H1 (cell line): ENCODE measurements around the gene PARM1. TPM values are rescaled to one million over a fixed set of nuclear protein-coding genes. Genes with fewer than 3 reads are reported as not detected.

Source experiments
- CTCF ChIA-PET: fragments of 300-600 bp; sonication (Branson Sonifier 250); formaldehyde crosslinking; loops from one replicate; lab custom pipeline; 2021; ENCODE audit not compliant: partially characterized antibody; lab: Charles Lee
- POLR2A ChIA-PET: fragments of 300-600 bp; sonication (Branson Sonifier 250); formaldehyde crosslinking; loops from one replicate; lab custom pipeline; 2021; ENCODE audit warnings: inconsistent platforms; ENCODE audit not compliant: partially characterized antibody; lab: Charles Lee
- DNase-seq, 2 experiments: peaks; one replicate each; pipeline versions ENCODE4 v3.0.0 to v3.0.0-alpha.2; 2010 to 2022; ENCODE audit warnings: low spot score in 2 of 2, low read depth in 1 of 2, mixed read lengths in 1 of 2
- FAIRE-seq: peaks from 2 replicates; lab custom pipeline; 2011; peaks lifted over from hg19 to GRCh38; lab: Jason Lieb, UNC
- H2AFZ ChIP-seq: 2 replicates; pipeline ENCODE4 v1.8.1; 2012; ENCODE audit warnings: low read length, inconsistent platforms
- H2AK5ac ChIP-seq: 2 replicates; pipeline ENCODE4 v1.6.1; 2013; ENCODE audit warnings: low read depth, low read length
- H2BK120ac ChIP-seq: replicated peaks from 2 replicates; pipeline ENCODE3; 2013; ENCODE audit warnings: low read depth, low read length, inconsistent platforms
- H2BK12ac ChIP-seq: 2 replicates; pipeline ENCODE4 v1.6.1; 2013; ENCODE audit warnings: low read depth, low read length
- H2BK15ac ChIP-seq: 2 replicates; pipeline ENCODE4 v1.6.1; 2013; ENCODE audit warnings: low read length
- H2BK20ac ChIP-seq: 2 replicates; pipeline ENCODE4 v1.6.1; 2013; ENCODE audit warnings: low read length
- H2BK5ac ChIP-seq: 2 replicates; pipeline ENCODE4 v1.6.1; 2013; ENCODE audit warnings: low read depth, low read length
- H3K14ac ChIP-seq: 2 replicates; pipeline ENCODE4 v1.6.1; 2013; ENCODE audit warnings: inconsistent platforms; ENCODE audit not compliant: insufficient read length
- H3K18ac ChIP-seq: 2 replicates; pipeline ENCODE4 v1.6.1; 2013; ENCODE audit warnings: low read length; ENCODE audit errors: extremely low read depth
- H3K23ac ChIP-seq: 2 replicates; pipeline ENCODE4 v1.6.1; 2013; ENCODE audit warnings: inconsistent platforms; ENCODE audit not compliant: insufficient read length
- H3K23me2 ChIP-seq: 2 replicates; pipeline ENCODE4 v1.6.1; 2013; ENCODE audit warnings: low read depth, low read length
- H3K27ac ChIP-seq: 2 replicates; pipeline ENCODE4 v1.6.1; 2011; ENCODE audit warnings: low read depth, low read length, inconsistent platforms
- H3K27me3 ChIP-seq, 4 experiments: replicated peaks in 1 of 4; 1 replicate in 1 of 4; 2 replicates in 3 of 4; pipeline versions ENCODE4 v1.6.1 to v1.8.1; 2011 to 2013; ENCODE audit warnings: low read length in 3 of 4, mild to moderate bottlenecking in 3 of 4, inconsistent platforms in 2 of 4, mixed read lengths in 2 of 4, moderate library complexity in 1 of 4; ENCODE audit not compliant: control insufficient read depth in 3 of 4, insufficient read depth in 3 of 4; ENCODE audit errors: extremely low read depth in 1 of 4
- H3K36me3 ChIP-seq, 4 experiments: 2 replicates each; pipeline versions ENCODE4 v1.6.1 to v1.8.1; 2011 to 2013; ENCODE audit warnings: mild to moderate bottlenecking in 4 of 4, low read length in 3 of 4, moderate library complexity in 2 of 4, control low read depth in 1 of 4, inconsistent platforms in 1 of 4; ENCODE audit not compliant: insufficient read depth in 4 of 4, control insufficient read depth in 2 of 4
- H3K4ac ChIP-seq: replicated peaks from 2 replicates; pipeline ENCODE3; 2013; ENCODE audit warnings: low read length, low read depth, mixed read lengths, inconsistent platforms; ENCODE audit not compliant: insufficient read length
- H3K4me1 ChIP-seq, 4 experiments: replicated peaks in 1 of 4; 1 replicate in 1 of 4; 2 replicates in 3 of 4; pipeline versions ENCODE4 v1.6.1 to v1.8.1; 2011 to 2013; ENCODE audit warnings: low read length in 3 of 4, inconsistent platforms in 2 of 4, mixed read lengths in 1 of 4; ENCODE audit not compliant: insufficient read depth in 4 of 4, control insufficient read depth in 3 of 4
- H3K4me2 ChIP-seq, 2 experiments: 2 replicates each; pipeline versions ENCODE4 v1.6.1 to v1.8.1; 2011 to 2013; ENCODE audit warnings: low read depth in 2 of 2, low read length in 2 of 2, control low read depth in 1 of 2, inconsistent platforms in 1 of 2, mild to moderate bottlenecking in 1 of 2; ENCODE audit not compliant: insufficient read depth in 1 of 2
- H3K4me3 ChIP-seq, 4 experiments: fragments of 200-600, 300-600 bp in 1 of 4; sonication (generic), shearing (Covaris generic), sonication (Bioruptor Twin) in 1 of 4; 2 replicates each; pipeline versions ENCODE4 v1.5.1 to v1.8.1; 2011 to 2016; ENCODE audit warnings: low read length in 4 of 4, low read depth in 3 of 4, control low read depth in 2 of 4, inconsistent platforms in 2 of 4, mild to moderate bottlenecking in 2 of 4, mixed read lengths in 1 of 4, moderate library complexity in 1 of 4; ENCODE audit not compliant: insufficient read depth in 2 of 4; ENCODE audit errors: extremely low read depth in 1 of 4
- H3K56ac ChIP-seq: replicated peaks from 2 replicates; pipeline ENCODE3; 2013; ENCODE audit warnings: low read depth, mild to moderate bottlenecking, mixed read lengths, low read length, inconsistent platforms; ENCODE audit not compliant: insufficient read length
- H3K79me1 ChIP-seq: 2 replicates; pipeline ENCODE4 v1.6.1; 2013; ENCODE audit warnings: low read depth, low read length, control low read depth
- H3K79me2 ChIP-seq, 2 experiments: 2 replicates each; pipeline versions ENCODE4 v1.6.1 to v1.8.1; 2012 to 2013; ENCODE audit warnings: low read length in 2 of 2, mild to moderate bottlenecking in 2 of 2, inconsistent platforms in 1 of 2; ENCODE audit not compliant: insufficient read depth in 2 of 2, control insufficient read depth in 1 of 2
- H3K9ac ChIP-seq, 4 experiments: replicated peaks in 1 of 4; 1 replicate in 1 of 4; 2 replicates in 3 of 4; pipeline versions ENCODE4 v1.6.1 to v1.8.1; 2011 to 2013; ENCODE audit warnings: low read depth in 3 of 4, low read length in 3 of 4, control low read depth in 2 of 4, mild to moderate bottlenecking in 2 of 4, moderate library complexity in 2 of 4, inconsistent platforms in 1 of 4; ENCODE audit errors: extremely low read depth in 1 of 4
- H3K9me3 ChIP-seq, 2 experiments: 2 replicates each; pipeline versions ENCODE4 v1.6.1 to v1.8.1; 2012 to 2013; ENCODE audit warnings: mild to moderate bottlenecking in 2 of 2, moderate library complexity in 2 of 2, control low read depth in 1 of 2, inconsistent platforms in 1 of 2, low read depth in 1 of 2, low read length in 1 of 2, mixed read lengths in 1 of 2; ENCODE audit not compliant: insufficient read depth in 2 of 2
- H4K20me1 ChIP-seq, 2 experiments: replicated peaks in 1 of 2; 2 replicates each; pipeline versions ENCODE3 to v1.8.1; 2011 to 2013; ENCODE audit warnings: inconsistent platforms in 2 of 2, low read length in 2 of 2, mild to moderate bottlenecking in 1 of 2; ENCODE audit not compliant: insufficient read depth in 2 of 2, control insufficient read depth in 1 of 2
- H4K5ac ChIP-seq: 2 replicates; pipeline ENCODE4 v1.6.1; 2013; ENCODE audit warnings: low read length, low read depth, mixed read lengths, inconsistent platforms; ENCODE audit not compliant: insufficient read length
- H4K8ac ChIP-seq: 2 replicates; pipeline ENCODE4 v1.8.0; 2013; ENCODE audit warnings: mild to moderate bottlenecking, moderate library complexity, low read length, inconsistent platforms; ENCODE audit not compliant: insufficient read depth; ENCODE audit errors: extremely low read depth
- H4K91ac ChIP-seq: replicated peaks from 2 replicates; pipeline ENCODE3; 2013; ENCODE audit warnings: low read length, mixed read lengths, inconsistent platforms; ENCODE audit not compliant: insufficient read length
- MAX ChIP-seq: IDR thresholded peaks from 2 replicates; pipeline ENCODE4 v1.6.1; 2012; ENCODE audit warnings: inconsistent platforms
- NRF1 ChIP-seq: IDR thresholded peaks from 2 replicates; pipeline ENCODE4 v1.6.1; 2011; ENCODE audit warnings: mild to moderate bottlenecking, low read depth, low read length, improper control_type of control experiment
- PHF8 ChIP-seq: fragments of 200-600 bp; sonication (generic); conservative IDR thresholded peaks from 2 replicates; pipeline ENCODE4 v1.7.1; 2012; ENCODE audit warnings: low read depth, mild to moderate bottlenecking, inconsistent platforms, low read length, moderate library complexity
- POLR2A ChIP-seq, 2 experiments: IDR thresholded peaks; 1 replicate in 1 of 2; 2 replicates in 1 of 2; pipeline ENCODE4 v1.6.1; 2011; ENCODE audit warnings: low read depth in 2 of 2, low read length in 2 of 2, mild to moderate bottlenecking in 2 of 2; ENCODE audit errors: control extremely low read depth in 1 of 2
- SIRT6 ChIP-seq: IDR thresholded peaks from one replicate; pipeline ENCODE4 v1.7.1; 2012; ENCODE audit warnings: low read length, inconsistent platforms
- TAF7 ChIP-seq: optimal IDR thresholded peaks from 2 replicates; pipeline ENCODE3; 2011; ENCODE audit warnings: low read depth, mild to moderate bottlenecking, inconsistent platforms, low read length, moderate library complexity, borderline replicate concordance
- TBP ChIP-seq: IDR thresholded peaks from 2 replicates; pipeline ENCODE4 v1.6.1; 2011; ENCODE audit warnings: low read depth, low read length, improper control_type of control experiment
- WGBS, 2 experiments: shearing (Covaris generic) in 1 of 2; methylation state at CpG; one replicate each; pipeline versions ENCODE4 v1.1.6 to v1.1.7; 2013 to 2015; ENCODE audit warnings: low lambda C conversion rate in 2 of 2, mixed read lengths in 2 of 2, inconsistent platforms in 1 of 2, low coverage in 1 of 2, missing lambda C conversion rate in 1 of 2; ENCODE audit not compliant: insufficient replicate concordance in 2 of 2, insufficient coverage in 1 of 2, insufficient read length in 1 of 2; ENCODE audit errors: extremely low coverage in 1 of 2, missing lambda C conversion rate in 1 of 2; 5-methylcytosine and 5-hydroxymethylcytosine counted together
- polyA plus RNA-seq, 7 experiments: library from polyadenylated mRNA; depleted of rRNA in 3 of 7; stranded (reverse) in 5 of 7; unstranded in 2 of 7; fragments of >200 nt in 5 of 7; fragments of 200-250 nt in 2 of 7; gene quantifications; 1 replicate in 5 of 7; 2 replicates in 1 of 7; 4 replicates in 1 of 7; pipeline versions ENCODE4 v1.2.1 to v1.2.3, GENCODE V29; 2011 to 2013; ENCODE audit warnings: missing spikeins in 2 of 7, mixed read lengths in 2 of 7
- total RNA-seq: library from RNA; stranded (reverse); fragmentation: NEBNext Ultra II Directional; extraction: Animal tissue kit (Norgen Biotek cat#: 25700); gene quantifications from 2 replicates; pipeline ENCODE4 v1.2.1, GENCODE V29; 2021

Gene PARM1
- total and polyA plus RNA-seq, 2 of the 8 experiments (the other 6 are each of a cell fraction or from before 2014, with no cell fraction given), result 2.0 to 5.3 TPM

GRCh38 chr4:74999714-75000309, 66.9 kb downstream of the PARM1 start:
- H3K23ac ChIP-seq, result no peak overlapping the region
- whole genome bisulfite sequencing, 2 experiments, result 94% methylated on average over 6 of the region's 6 CpGs; no CpG with 5 or more reads in 1 of the 2 experiments
- no peak overlapping the region for H3K4ac ChIP-seq
- no peak overlapping the region for H4K91ac ChIP-seq
- no peaks in the 10 kb centered on the region for H3K9me3 ChIP-seq
- H2BK120ac ChIP-seq, result no peak overlapping the region
- no peak overlapping the region for H3K27ac ChIP-seq
- no peak overlapping the region for H2BK20ac ChIP-seq
- FAIRE-seq (no peak), DNase-seq (no peak)
- H3K23me2 ChIP-seq, result no peaks in the 10 kb centered on the region
- no peak overlapping the region for H4K8ac ChIP-seq
- no peak overlapping the region for H3K4me3 ChIP-seq
- H3K4me1 ChIP-seq, result no peaks in the 10 kb centered on the region
- H3K56ac ChIP-seq, result no peak overlapping the region
- H2AFZ ChIP-seq, result no peak overlapping the region
- no peak overlapping the region for H3K14ac ChIP-seq
- no peak overlapping the region for H2BK15ac ChIP-seq
- H3K36me3 ChIP-seq, result no peaks in the 10 kb centered on the region
- H2BK5ac ChIP-seq, result no peak overlapping the region
- no peak overlapping the region for H4K5ac ChIP-seq
- no peak overlapping the region for H3K9ac ChIP-seq
- H3K4me2 ChIP-seq, result no peak overlapping the region
- H3K18ac ChIP-seq, result no peak overlapping the region
- H2BK12ac ChIP-seq, result no peak overlapping the region
- H4K20me1 ChIP-seq, result no peaks in the 10 kb centered on the region
- no peaks in the 10 kb centered on the region for H3K79me1 ChIP-seq
- no peaks in the 10 kb centered on the region for H3K79me2 ChIP-seq
- no peak overlapping the region for H2AK5ac ChIP-seq
- ChIA-PET CTCF (interaction anchor here (1.2 to 1.4 kb wide), 2 partner anchors 18 to 29 kb away, joined by 3 to 5 read pairs; no protein-coding TSS in a partner anchor), POLR2A (no interaction called here)
- H3K27me3 ChIP-seq, result peaks cover 0 to 2% (median 0%) of the 10 kb centered on the region in 4 experiments; a peak in 1 of 7 replicates
- TF ChIP-seq SIRT6, result no peak
- no peak for TF ChIP-seq PHF8
- no peak for TF ChIP-seq POLR2A (IDR thresholded peaks at IDR 0.05; ENCODE audit: control extremely low read depth in 1 of 2, low read depth in 2 of 2, low read length in 2 of 2)
- TF ChIP-seq MAX, result no peak
- TF ChIP-seq TAF7, result no peak
- TF ChIP-seq NRF1, result no peak
- no peak for TF ChIP-seq TBP
